Neural crest cell (in vitro differentiated cells): ENCODE data around the gene SPG11. TPM values are rescaled to one million over a fixed set of nuclear protein-coding genes. Genes with fewer than 3 reads are reported as not detected.
"Not testable (repeated sequence)": the region's sequence is repeated elsewhere in the genome, so short reads cannot be mapped to it uniquely, and the experiment has no call there.

ENCODE experiments used
- DNase-seq: peaks from one replicate; pipeline ENCODE4 v3.0.0; 2021; ENCODE audit warnings: low read depth, mixed read lengths, low spot score
- H3K27ac Mint-ChIP-seq: one replicate; pipeline ENCODE4 v1.8.0; 2021; ENCODE audit warnings: mild to moderate bottlenecking, mixed read lengths; ENCODE audit not compliant: unreplicated experiment
- H3K27me3 Mint-ChIP-seq: 2 replicates; pipeline ENCODE4 v1.8.0; 2021; ENCODE audit warnings: low read depth, mild to moderate bottlenecking, mixed read lengths
- H3K36me3 Mint-ChIP-seq: 2 replicates; pipeline ENCODE4 v1.8.0; 2021; ENCODE audit warnings: low read depth, mild to moderate bottlenecking, mixed read lengths
- H3K4me1 Mint-ChIP-seq: 2 replicates; pipeline ENCODE4 v1.8.0; 2021; ENCODE audit warnings: mixed read lengths
- H3K4me3 Mint-ChIP-seq: one replicate; pipeline ENCODE4 v1.8.0; 2021; ENCODE audit warnings: mild to moderate bottlenecking, mixed read lengths
- H3K9me3 Mint-ChIP-seq: 2 replicates; pipeline ENCODE4 v1.8.0; 2021; ENCODE audit warnings: mixed read lengths
- total RNA-seq: library from RNA; stranded (reverse); gene quantifications from 2 replicates; pipeline ENCODE4 v1.2.1, GENCODE V29; 2021
- TF ChIP-seq, protein P1 (sequence below): fragments of 200-600 bp; sonication (generic); conservative IDR thresholded peaks from 2 replicates; pipeline ENCODE4 v1.5.0; 2021; ENCODE audit warnings: antibody characterized with exemption, mild to moderate bottlenecking

Gene SPG11
- total RNA-seq, 1 donor from 2014 or later, result 61.7 TPM

DNA sequence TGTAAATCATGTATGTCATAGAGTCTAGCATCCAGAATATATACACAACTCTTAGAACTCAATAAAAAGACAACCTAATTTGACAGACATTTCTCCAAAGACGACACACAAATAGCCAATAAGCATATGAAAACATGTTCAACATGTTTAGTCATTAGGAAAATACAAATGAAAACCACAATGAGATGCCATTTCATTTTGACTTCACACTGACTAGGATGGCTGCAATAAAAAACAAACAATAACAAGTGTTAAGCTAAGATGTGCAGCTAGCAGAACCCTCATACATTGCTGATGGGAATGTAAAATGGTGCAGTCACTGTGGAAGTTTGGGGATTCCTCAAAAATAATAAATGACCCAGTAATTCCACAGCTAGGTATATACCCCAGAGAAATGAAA lies 16.4 kb downstream of the SPG11 start:
- H3K36me3 Mint-ChIP-seq, result peaks cover 37% of the 10 kb centered on the region
- TF ChIP-seq, protein P1, sequence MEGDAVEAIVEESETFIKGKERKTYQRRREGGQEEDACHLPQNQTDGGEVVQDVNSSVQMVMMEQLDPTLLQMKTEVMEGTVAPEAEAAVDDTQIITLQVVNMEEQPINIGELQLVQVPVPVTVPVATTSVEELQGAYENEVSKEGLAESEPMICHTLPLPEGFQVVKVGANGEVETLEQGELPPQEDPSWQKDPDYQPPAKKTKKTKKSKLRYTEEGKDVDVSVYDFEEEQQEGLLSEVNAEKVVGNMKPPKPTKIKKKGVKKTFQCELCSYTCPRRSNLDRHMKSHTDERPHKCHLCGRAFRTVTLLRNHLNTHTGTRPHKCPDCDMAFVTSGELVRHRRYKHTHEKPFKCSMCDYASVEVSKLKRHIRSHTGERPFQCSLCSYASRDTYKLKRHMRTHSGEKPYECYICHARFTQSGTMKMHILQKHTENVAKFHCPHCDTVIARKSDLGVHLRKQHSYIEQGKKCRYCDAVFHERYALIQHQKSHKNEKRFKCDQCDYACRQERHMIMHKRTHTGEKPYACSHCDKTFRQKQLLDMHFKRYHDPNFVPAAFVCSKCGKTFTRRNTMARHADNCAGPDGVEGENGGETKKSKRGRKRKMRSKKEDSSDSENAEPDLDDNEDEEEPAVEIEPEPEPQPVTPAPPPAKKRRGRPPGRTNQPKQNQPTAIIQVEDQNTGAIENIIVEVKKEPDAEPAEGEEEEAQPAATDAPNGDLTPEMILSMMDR, result no peak
- no peaks in the 10 kb centered on the region for H3K4me1 Mint-ChIP-seq
- H3K27ac Mint-ChIP-seq, result no peak overlapping the region
- no peak for DNase-seq
- no peak overlapping the region for H3K4me3 Mint-ChIP-seq
- no peaks in the 10 kb centered on the region for H3K27me3 Mint-ChIP-seq
- H3K9me3 Mint-ChIP-seq, result peaks cover 18% of the 10 kb centered on the region

DNA sequence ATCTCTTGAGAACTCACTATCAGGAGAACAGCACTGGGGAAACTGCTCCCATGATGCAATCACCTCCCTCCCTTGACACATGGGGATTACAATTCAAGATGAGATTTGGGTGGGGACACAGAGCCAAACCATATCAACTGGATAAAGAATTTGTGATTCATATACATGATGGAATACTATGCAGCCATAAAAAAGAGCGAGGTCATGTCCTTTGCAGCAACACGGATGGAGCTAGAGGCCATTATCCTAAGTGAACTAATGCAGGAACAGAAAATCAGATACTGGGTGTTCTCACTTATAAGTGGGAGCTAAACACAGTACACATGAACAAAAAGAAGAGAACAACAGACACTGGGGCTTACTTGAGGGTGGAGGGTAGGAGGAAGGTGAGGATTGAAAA lies 17.0 kb downstream of the SPG11 start:
- H3K9me3 Mint-ChIP-seq, result peaks cover 18% of the 10 kb centered on the region
- no peaks in the 10 kb centered on the region for H3K4me1 Mint-ChIP-seq
- H3K27me3 Mint-ChIP-seq, result no peaks in the 10 kb centered on the region
- H3K36me3 Mint-ChIP-seq, result peaks cover 39% of the 10 kb centered on the region
- no peak overlapping the region for H3K27ac Mint-ChIP-seq
- no peak for DNase-seq
- TF ChIP-seq, protein P1, result no peak
- H3K4me3 Mint-ChIP-seq, result no peak overlapping the region

DNA sequence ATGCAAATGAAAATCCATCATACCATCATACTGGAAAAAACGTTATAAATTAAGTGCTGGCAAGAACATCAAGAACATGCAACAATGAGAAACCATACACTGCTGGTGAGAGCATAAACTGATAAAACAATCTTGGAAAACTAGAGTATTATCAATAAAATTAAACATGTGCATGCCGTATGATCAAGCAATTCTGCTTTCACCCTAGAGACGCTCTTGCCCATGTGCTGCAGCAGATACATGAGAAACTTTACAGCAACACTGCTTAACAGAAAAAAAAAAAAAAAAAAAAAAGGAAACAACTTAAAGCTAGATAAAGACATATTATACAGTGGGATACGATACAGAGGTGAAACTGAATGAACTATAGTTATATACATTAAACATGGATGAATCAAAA lies 21.8 kb downstream of the SPG11 start:
- Mint-ChIP-seq H3K4me1 (no peaks in the 10 kb centered on the region), H3K9me3 (peaks cover 18% of the 10 kb centered on the region), H3K27me3 (no peaks in the 10 kb centered on the region), H3K36me3 (peaks cover 40% of the 10 kb centered on the region), H3K4me3 (no peak overlapping the region), H3K27ac (no peak overlapping the region)
- TF ChIP-seq, protein P1, result no peak
- no peak for DNase-seq

DNA sequence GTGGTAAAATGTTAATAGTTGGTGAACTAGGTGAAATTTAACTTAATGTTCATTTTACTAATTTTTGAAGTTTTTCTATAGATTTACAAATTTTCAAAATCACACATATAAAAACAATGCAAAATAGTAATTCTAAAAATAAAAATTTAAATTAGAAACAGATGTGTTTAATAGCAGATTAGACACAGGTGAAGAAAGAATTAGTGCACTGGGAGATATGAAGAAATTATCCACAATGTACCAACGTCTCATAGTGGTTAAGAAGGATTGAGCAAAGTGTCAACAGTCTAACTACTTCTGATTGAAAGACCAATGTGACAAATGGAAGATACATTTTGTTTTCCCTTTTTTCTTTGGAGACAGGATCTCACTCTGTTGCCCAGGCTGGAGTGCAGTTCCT lies 26.5 kb downstream of the SPG11 start:
- no peaks in the 10 kb centered on the region for H3K4me1 Mint-ChIP-seq
- no peaks in the 10 kb centered on the region for H3K9me3 Mint-ChIP-seq
- DNase-seq, result no peak
- no peak overlapping the region for H3K4me3 Mint-ChIP-seq
- no peak overlapping the region for H3K27ac Mint-ChIP-seq
- H3K27me3 Mint-ChIP-seq, result no peaks in the 10 kb centered on the region
- peaks cover 16% of the 10 kb centered on the region for H3K36me3 Mint-ChIP-seq
- TF ChIP-seq, protein P1, result no peak

DNA sequence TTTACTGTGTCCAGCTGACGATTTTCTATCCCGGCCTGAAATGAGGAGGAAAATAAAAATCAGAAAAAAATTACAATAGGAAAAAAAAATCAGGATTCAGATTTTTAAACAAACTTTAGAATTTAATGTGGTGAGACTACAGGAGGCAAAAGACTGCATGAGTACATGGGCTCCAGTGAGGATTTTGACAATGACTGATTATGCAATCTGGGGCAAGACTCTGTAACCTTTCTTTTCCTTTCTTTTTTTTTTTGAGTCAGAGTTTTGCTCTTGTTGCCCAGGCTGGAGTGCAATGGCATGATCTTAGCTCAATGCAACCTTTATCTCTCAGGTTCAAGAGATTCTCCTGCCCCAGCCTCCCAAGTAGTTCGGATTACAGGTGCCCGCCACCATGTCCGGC lies 29.9 kb downstream of the SPG11 start:
- H3K36me3 Mint-ChIP-seq, result peaks cover 11% of the 10 kb centered on the region
- H3K4me1 Mint-ChIP-seq, result no peaks in the 10 kb centered on the region
- no peak overlapping the region for H3K4me3 Mint-ChIP-seq
- no peak overlapping the region for H3K27ac Mint-ChIP-seq
- DNase-seq, result no peak
- TF ChIP-seq, protein P1, result no peak
- H3K9me3 Mint-ChIP-seq, result no peaks in the 10 kb centered on the region
- no peaks in the 10 kb centered on the region for H3K27me3 Mint-ChIP-seq

DNA sequence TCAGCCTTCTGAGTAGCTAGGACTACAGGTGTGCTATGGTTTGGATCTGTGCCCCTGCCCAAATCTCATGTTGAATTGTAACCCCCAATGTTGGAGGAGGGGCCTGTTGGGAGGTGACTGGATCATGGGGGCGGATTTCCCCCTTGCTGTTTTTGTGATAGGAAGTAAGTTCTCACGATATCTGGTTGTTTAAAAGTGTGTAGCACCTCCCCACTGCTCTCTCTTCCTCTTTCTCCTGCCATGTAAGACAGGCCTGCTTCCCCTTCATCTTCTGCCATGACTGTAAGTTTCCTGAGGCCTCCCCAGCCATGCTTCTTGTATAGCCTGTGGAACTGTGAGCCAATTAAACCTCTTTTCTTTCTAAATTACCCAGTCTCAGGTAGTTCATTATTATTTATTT lies 38.2 kb downstream of the SPG11 start:
- not testable (repeated sequence) for DNase-seq, H3K27ac Mint-ChIP-seq, H3K27me3 Mint-ChIP-seq, H3K4me1 Mint-ChIP-seq, H3K36me3 Mint-ChIP-seq, H3K9me3 Mint-ChIP-seq, H3K4me3 Mint-ChIP-seq
